H1 (cell line): ENCODE results near the gene BLOC1S1. TPM values are rescaled to one million over a fixed set of nuclear protein-coding genes. Genes with fewer than 3 reads are reported as not detected.

ENCODE experiments used
- CTCF ChIA-PET: fragments of 300-600 bp; sonication (Branson Sonifier 250); formaldehyde crosslinking; loops from one replicate; lab custom pipeline; 2021; ENCODE audit not compliant: partially characterized antibody; lab: Charles Lee
- POLR2A ChIA-PET: fragments of 300-600 bp; sonication (Branson Sonifier 250); formaldehyde crosslinking; loops from one replicate; lab custom pipeline; 2021; ENCODE audit warnings: inconsistent platforms; ENCODE audit not compliant: partially characterized antibody; lab: Charles Lee
- DNase-seq, 2 experiments: peaks; one replicate each; pipeline versions ENCODE4 v3.0.0 to v3.0.0-alpha.2; 2010 to 2022; ENCODE audit warnings: low spot score in 2 of 2, low read depth in 1 of 2, mixed read lengths in 1 of 2
- FAIRE-seq: peaks from 2 replicates; lab custom pipeline; 2011; peaks lifted over from hg19 to GRCh38; lab: Jason Lieb, UNC
- H2AFZ ChIP-seq: 2 replicates; pipeline ENCODE4 v1.8.1; 2012; ENCODE audit warnings: low read length, inconsistent platforms
- H2AK5ac ChIP-seq: 2 replicates; pipeline ENCODE4 v1.6.1; 2013; ENCODE audit warnings: low read depth, low read length
- H2BK120ac ChIP-seq: replicated peaks from 2 replicates; pipeline ENCODE3; 2013; ENCODE audit warnings: low read depth, low read length, inconsistent platforms
- H2BK12ac ChIP-seq: 2 replicates; pipeline ENCODE4 v1.6.1; 2013; ENCODE audit warnings: low read depth, low read length
- H2BK15ac ChIP-seq: 2 replicates; pipeline ENCODE4 v1.6.1; 2013; ENCODE audit warnings: low read length
- H2BK20ac ChIP-seq: 2 replicates; pipeline ENCODE4 v1.6.1; 2013; ENCODE audit warnings: low read length
- H2BK5ac ChIP-seq: 2 replicates; pipeline ENCODE4 v1.6.1; 2013; ENCODE audit warnings: low read depth, low read length
- H3K14ac ChIP-seq: 2 replicates; pipeline ENCODE4 v1.6.1; 2013; ENCODE audit warnings: inconsistent platforms; ENCODE audit not compliant: insufficient read length
- H3K18ac ChIP-seq: 2 replicates; pipeline ENCODE4 v1.6.1; 2013; ENCODE audit warnings: low read length; ENCODE audit errors: extremely low read depth
- H3K23ac ChIP-seq: 2 replicates; pipeline ENCODE4 v1.6.1; 2013; ENCODE audit warnings: inconsistent platforms; ENCODE audit not compliant: insufficient read length
- H3K23me2 ChIP-seq: 2 replicates; pipeline ENCODE4 v1.6.1; 2013; ENCODE audit warnings: low read depth, low read length
- H3K27ac ChIP-seq: 2 replicates; pipeline ENCODE4 v1.6.1; 2011; ENCODE audit warnings: low read depth, low read length, inconsistent platforms
- H3K27me3 ChIP-seq, 4 experiments: replicated peaks in 1 of 4; 1 replicate in 1 of 4; 2 replicates in 3 of 4; pipeline versions ENCODE4 v1.6.1 to v1.8.1; 2011 to 2013; ENCODE audit warnings: low read length in 3 of 4, mild to moderate bottlenecking in 3 of 4, inconsistent platforms in 2 of 4, mixed read lengths in 2 of 4, moderate library complexity in 1 of 4; ENCODE audit not compliant: control insufficient read depth in 3 of 4, insufficient read depth in 3 of 4; ENCODE audit errors: extremely low read depth in 1 of 4
- H3K36me3 ChIP-seq, 4 experiments: 2 replicates each; pipeline versions ENCODE4 v1.6.1 to v1.8.1; 2011 to 2013; ENCODE audit warnings: mild to moderate bottlenecking in 4 of 4, low read length in 3 of 4, moderate library complexity in 2 of 4, control low read depth in 1 of 4, inconsistent platforms in 1 of 4; ENCODE audit not compliant: insufficient read depth in 4 of 4, control insufficient read depth in 2 of 4
- H3K4ac ChIP-seq: replicated peaks from 2 replicates; pipeline ENCODE3; 2013; ENCODE audit warnings: low read length, low read depth, mixed read lengths, inconsistent platforms; ENCODE audit not compliant: insufficient read length
- H3K4me1 ChIP-seq, 4 experiments: replicated peaks in 1 of 4; 1 replicate in 1 of 4; 2 replicates in 3 of 4; pipeline versions ENCODE4 v1.6.1 to v1.8.1; 2011 to 2013; ENCODE audit warnings: low read length in 3 of 4, inconsistent platforms in 2 of 4, mixed read lengths in 1 of 4; ENCODE audit not compliant: insufficient read depth in 4 of 4, control insufficient read depth in 3 of 4
- H3K4me2 ChIP-seq, 2 experiments: 2 replicates each; pipeline versions ENCODE4 v1.6.1 to v1.8.1; 2011 to 2013; ENCODE audit warnings: low read depth in 2 of 2, low read length in 2 of 2, control low read depth in 1 of 2, inconsistent platforms in 1 of 2, mild to moderate bottlenecking in 1 of 2; ENCODE audit not compliant: insufficient read depth in 1 of 2
- H3K4me3 ChIP-seq, 4 experiments: fragments of 200-600, 300-600 bp in 1 of 4; sonication (generic), shearing (Covaris generic), sonication (Bioruptor Twin) in 1 of 4; 2 replicates each; pipeline versions ENCODE4 v1.5.1 to v1.8.1; 2011 to 2016; ENCODE audit warnings: low read length in 4 of 4, low read depth in 3 of 4, control low read depth in 2 of 4, inconsistent platforms in 2 of 4, mild to moderate bottlenecking in 2 of 4, mixed read lengths in 1 of 4, moderate library complexity in 1 of 4; ENCODE audit not compliant: insufficient read depth in 2 of 4; ENCODE audit errors: extremely low read depth in 1 of 4
- H3K56ac ChIP-seq: replicated peaks from 2 replicates; pipeline ENCODE3; 2013; ENCODE audit warnings: low read depth, mild to moderate bottlenecking, mixed read lengths, low read length, inconsistent platforms; ENCODE audit not compliant: insufficient read length
- H3K79me1 ChIP-seq: 2 replicates; pipeline ENCODE4 v1.6.1; 2013; ENCODE audit warnings: low read depth, low read length, control low read depth
- H3K79me2 ChIP-seq, 2 experiments: 2 replicates each; pipeline versions ENCODE4 v1.6.1 to v1.8.1; 2012 to 2013; ENCODE audit warnings: low read length in 2 of 2, mild to moderate bottlenecking in 2 of 2, inconsistent platforms in 1 of 2; ENCODE audit not compliant: insufficient read depth in 2 of 2, control insufficient read depth in 1 of 2
- H3K9ac ChIP-seq, 4 experiments: replicated peaks in 1 of 4; 1 replicate in 1 of 4; 2 replicates in 3 of 4; pipeline versions ENCODE4 v1.6.1 to v1.8.1; 2011 to 2013; ENCODE audit warnings: low read depth in 3 of 4, low read length in 3 of 4, control low read depth in 2 of 4, mild to moderate bottlenecking in 2 of 4, moderate library complexity in 2 of 4, inconsistent platforms in 1 of 4; ENCODE audit errors: extremely low read depth in 1 of 4
- H3K9me3 ChIP-seq, 2 experiments: 2 replicates each; pipeline versions ENCODE4 v1.6.1 to v1.8.1; 2012 to 2013; ENCODE audit warnings: mild to moderate bottlenecking in 2 of 2, moderate library complexity in 2 of 2, control low read depth in 1 of 2, inconsistent platforms in 1 of 2, low read depth in 1 of 2, low read length in 1 of 2, mixed read lengths in 1 of 2; ENCODE audit not compliant: insufficient read depth in 2 of 2
- H4K20me1 ChIP-seq, 2 experiments: replicated peaks in 1 of 2; 2 replicates each; pipeline versions ENCODE3 to v1.8.1; 2011 to 2013; ENCODE audit warnings: inconsistent platforms in 2 of 2, low read length in 2 of 2, mild to moderate bottlenecking in 1 of 2; ENCODE audit not compliant: insufficient read depth in 2 of 2, control insufficient read depth in 1 of 2
- H4K5ac ChIP-seq: 2 replicates; pipeline ENCODE4 v1.6.1; 2013; ENCODE audit warnings: low read length, low read depth, mixed read lengths, inconsistent platforms; ENCODE audit not compliant: insufficient read length
- H4K8ac ChIP-seq: 2 replicates; pipeline ENCODE4 v1.8.0; 2013; ENCODE audit warnings: mild to moderate bottlenecking, moderate library complexity, low read length, inconsistent platforms; ENCODE audit not compliant: insufficient read depth; ENCODE audit errors: extremely low read depth
- H4K91ac ChIP-seq: replicated peaks from 2 replicates; pipeline ENCODE3; 2013; ENCODE audit warnings: low read length, mixed read lengths, inconsistent platforms; ENCODE audit not compliant: insufficient read length
- ASH2L ChIP-seq: fragments of 200-600, 300-600 bp; sonication (generic); IDR thresholded peaks from one replicate; pipeline ENCODE4 v1.7.1; 2017; ENCODE audit warnings: low read length
- BACH1 ChIP-seq: IDR thresholded peaks from 2 replicates; pipeline ENCODE4 v1.6.1; 2012; ENCODE audit warnings: low read length, improper control_type of control experiment
- BRCA1 ChIP-seq: IDR thresholded peaks from 2 replicates; pipeline ENCODE4 v1.6.1; 2012; ENCODE audit warnings: low read depth, low read length, improper control_type of control experiment
- PHF8 ChIP-seq: fragments of 200-600 bp; sonication (generic); conservative IDR thresholded peaks from 2 replicates; pipeline ENCODE4 v1.7.1; 2012; ENCODE audit warnings: low read depth, mild to moderate bottlenecking, inconsistent platforms, low read length, moderate library complexity
- POU5F1 ChIP-seq: IDR thresholded peaks from 2 replicates; pipeline ENCODE4 v1.6.1; 2011; ENCODE audit warnings: low read depth, mild to moderate bottlenecking, low read length, moderate library complexity
- RNF2 ChIP-seq: fragments of 200-900, 300-1000 bp; sonication (generic); IDR thresholded peaks from 2 replicates; pipeline ENCODE4 v1.7.1; 2016; ENCODE audit warnings: borderline replicate concordance, low read depth, mild to moderate bottlenecking, antibody characterized with exemption, low read length; ENCODE audit not compliant: poor library complexity, severe bottlenecking; ENCODE audit errors: missing control alignments
- SRF ChIP-seq: IDR thresholded peaks from 2 replicates; pipeline ENCODE4 v1.6.1; 2011; ENCODE audit warnings: mild to moderate bottlenecking, low read depth, low read length, moderate library complexity
- SUZ12 ChIP-seq: fragments of 200-600 bp; sonication (generic); IDR thresholded peaks from 2 replicates; pipeline ENCODE4 v1.6.1; 2012; ENCODE audit warnings: mild to moderate bottlenecking, inconsistent platforms, low read length, moderate library complexity, mixed read lengths
- TAF1 ChIP-seq: IDR thresholded peaks from 2 replicates; pipeline ENCODE4 v1.6.1; 2011; ENCODE audit warnings: mild to moderate bottlenecking, low read depth, low read length
- WGBS, 2 experiments: shearing (Covaris generic) in 1 of 2; methylation state at CpG; one replicate each; pipeline versions ENCODE4 v1.1.6 to v1.1.7; 2013 to 2015; ENCODE audit warnings: low lambda C conversion rate in 2 of 2, mixed read lengths in 2 of 2, inconsistent platforms in 1 of 2, low coverage in 1 of 2, missing lambda C conversion rate in 1 of 2; ENCODE audit not compliant: insufficient replicate concordance in 2 of 2, insufficient coverage in 1 of 2, insufficient read length in 1 of 2; ENCODE audit errors: extremely low coverage in 1 of 2, missing lambda C conversion rate in 1 of 2; 5-methylcytosine and 5-hydroxymethylcytosine counted together
- polyA plus RNA-seq, 7 experiments: library from polyadenylated mRNA; depleted of rRNA in 3 of 7; stranded (reverse) in 5 of 7; unstranded in 2 of 7; fragments of >200 nt in 5 of 7; fragments of 200-250 nt in 2 of 7; gene quantifications; 1 replicate in 5 of 7; 2 replicates in 1 of 7; 4 replicates in 1 of 7; pipeline versions ENCODE4 v1.2.1 to v1.2.3, GENCODE V29; 2011 to 2013; ENCODE audit warnings: missing spikeins in 2 of 7, mixed read lengths in 2 of 7
- total RNA-seq: library from RNA; stranded (reverse); fragmentation: NEBNext Ultra II Directional; extraction: Animal tissue kit (Norgen Biotek cat#: 25700); gene quantifications from 2 replicates; pipeline ENCODE4 v1.2.1, GENCODE V29; 2021
- TF ChIP-seq, protein P1 (sequence below): IDR thresholded peaks from 2 replicates; pipeline ENCODE4 v1.6.1; 2012; ENCODE audit warnings: inconsistent platforms
- TF ChIP-seq, protein P2 (sequence below): IDR thresholded peaks from 2 replicates; pipeline ENCODE4 v1.6.1; 2012; ENCODE audit warnings: inconsistent platforms

The BLOC1S1 gene
- total and polyA plus RNA-seq, 2 of the 8 experiments (the other 6 are each of a cell fraction or from before 2014, with no cell fraction given), result 91.1 to 185 TPM

DNA sequence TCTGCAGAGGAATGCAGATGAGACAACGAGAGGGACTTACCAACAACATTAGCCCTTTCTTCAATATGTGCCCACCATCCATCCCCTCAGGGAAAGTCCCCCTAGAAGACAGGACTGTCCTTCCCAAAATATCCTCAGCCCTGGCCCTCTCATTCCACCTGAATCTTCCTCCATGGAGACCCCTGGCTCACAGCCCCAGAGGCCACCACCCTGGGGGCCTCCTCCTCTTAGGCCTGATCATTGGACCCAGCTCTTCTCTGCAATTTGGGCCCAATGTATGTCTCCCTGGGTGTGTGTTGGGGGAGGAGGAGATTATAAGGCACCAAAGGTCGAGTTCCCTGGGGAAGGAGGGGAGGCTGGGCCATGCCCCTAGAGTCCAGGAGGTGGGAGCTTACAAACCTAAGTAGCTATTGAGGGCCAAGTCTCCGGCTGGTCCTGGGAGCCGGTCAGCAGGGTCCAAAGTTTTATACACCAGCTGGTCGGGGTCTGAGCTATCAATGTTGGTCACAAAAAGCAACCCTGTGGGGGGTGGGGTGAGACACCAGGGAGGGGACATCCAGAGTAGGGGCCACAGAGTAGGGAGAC, 16.3 kb upstream of the BLOC1S1 start:
- no peaks in the 10 kb centered on the region for H3K9me3 ChIP-seq
- H3K18ac ChIP-seq, result no peak overlapping the region
- DNase-seq, result no peak
- no peak overlapping the region for H2BK5ac ChIP-seq
- H3K9ac ChIP-seq, result no peak overlapping the region
- 96% methylated on average over 5 of the region's 5 CpGs; no CpG with 5 or more reads in 1 of the 2 experiments for WGBS, 2 experiments
- peaks cover 4% of the 10 kb centered on the region; the same call in 1 of the 2 replicates for H3K79me1 ChIP-seq
- H3K27ac ChIP-seq, result no peak overlapping the region
- no peak overlapping the region for H4K8ac ChIP-seq
- H4K5ac ChIP-seq, result no peak overlapping the region
- H3K79me2 ChIP-seq, result peaks cover 0 to 10% of the 10 kb centered on the region in 2 experiments; a peak in 2 of 4 replicates
- H2BK120ac ChIP-seq, result no peak overlapping the region
- no peak overlapping the region for H2AFZ ChIP-seq
- H3K4me1 ChIP-seq, result no peaks in the 10 kb centered on the region; a peak in 1 of 7 replicates
- H3K4me3 ChIP-seq, result no peak overlapping the region
- no peak overlapping the region for H4K91ac ChIP-seq
- no peak overlapping the region for H2BK12ac ChIP-seq
- H2BK15ac ChIP-seq, result no peak overlapping the region
- FAIRE-seq, result no peak
- H3K14ac ChIP-seq, result no peak overlapping the region
- POLR2A ChIA-PET, result interaction anchor here (0.7 to 1.7 kb wide), 4 partner anchors 10 to 24 kb away, joined by 3 to 6 read pairs (median 4); a partner anchor contains a TSS
- H3K36me3 ChIP-seq, result peaks cover 2 to 29% (median 7%) of the 10 kb centered on the region in 4 experiments; a peak in 6 of 8 replicates
- H2BK20ac ChIP-seq, result no peak overlapping the region
- H3K23ac ChIP-seq, result no peak overlapping the region
- no peak overlapping the region for H3K4me2 ChIP-seq
- CTCF ChIA-PET, result interaction anchor here (0.9 to 5.0 kb wide), 6 partner anchors 13 to 42 kb away, joined by 3 to 23 read pairs (median 4); a partner anchor contains a TSS
- H2AK5ac ChIP-seq, result no peak overlapping the region
- H3K4ac ChIP-seq, result no peak overlapping the region
- H4K20me1 ChIP-seq, result peaks cover 0 to 9% of the 10 kb centered on the region in 2 experiments
- no peak overlapping the region for H3K56ac ChIP-seq
- H3K23me2 ChIP-seq, result no peaks in the 10 kb centered on the region
- H3K27me3 ChIP-seq, result no peaks in the 10 kb centered on the region
- TF ChIP-seq SRF, result no peak
- no peak for TF ChIP-seq PHF8
- TF ChIP-seq BRCA1, result no peak
- TF ChIP-seq ASH2L, result no peak
- no peak for TF ChIP-seq BACH1
- TF ChIP-seq TAF1, result no peak
- TF ChIP-seq, protein P1, sequence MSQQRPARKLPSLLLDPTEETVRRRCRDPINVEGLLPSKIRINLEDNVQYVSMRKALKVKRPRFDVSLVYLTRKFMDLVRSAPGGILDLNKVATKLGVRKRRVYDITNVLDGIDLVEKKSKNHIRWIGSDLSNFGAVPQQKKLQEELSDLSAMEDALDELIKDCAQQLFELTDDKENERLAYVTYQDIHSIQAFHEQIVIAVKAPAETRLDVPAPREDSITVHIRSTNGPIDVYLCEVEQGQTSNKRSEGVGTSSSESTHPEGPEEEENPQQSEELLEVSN, result no peak
- no peak for TF ChIP-seq RNF2
- TF ChIP-seq SUZ12, result no peak
- TF ChIP-seq, protein P2, sequence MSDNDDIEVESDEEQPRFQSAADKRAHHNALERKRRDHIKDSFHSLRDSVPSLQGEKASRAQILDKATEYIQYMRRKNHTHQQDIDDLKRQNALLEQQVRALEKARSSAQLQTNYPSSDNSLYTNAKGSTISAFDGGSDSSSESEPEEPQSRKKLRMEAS, result no peak
- TF ChIP-seq POU5F1, result no peak
